D721Med (cell line): ENCODE data around the gene MRPS12.

Source experiments
- DNase-seq: peaks from one replicate; pipeline ENCODE4 v3.0.0; 2011; ENCODE audit warnings: low spot score; ENCODE audit not compliant: insufficient read length
- FAIRE-seq: peaks from 2 replicates; lab custom pipeline; 2011; peaks lifted over from hg19 to GRCh38; lab: Jason Lieb, UNC
- TF ChIP-seq, protein P1 (sequence below): IDR thresholded peaks from 2 replicates; pipeline ENCODE4 v1.5.1; 2012; ENCODE audit warnings: mild to moderate bottlenecking, control low read depth; ENCODE audit not compliant: insufficient read depth; ENCODE audit errors: missing control alignments

MRPS12 gene

DNA sequence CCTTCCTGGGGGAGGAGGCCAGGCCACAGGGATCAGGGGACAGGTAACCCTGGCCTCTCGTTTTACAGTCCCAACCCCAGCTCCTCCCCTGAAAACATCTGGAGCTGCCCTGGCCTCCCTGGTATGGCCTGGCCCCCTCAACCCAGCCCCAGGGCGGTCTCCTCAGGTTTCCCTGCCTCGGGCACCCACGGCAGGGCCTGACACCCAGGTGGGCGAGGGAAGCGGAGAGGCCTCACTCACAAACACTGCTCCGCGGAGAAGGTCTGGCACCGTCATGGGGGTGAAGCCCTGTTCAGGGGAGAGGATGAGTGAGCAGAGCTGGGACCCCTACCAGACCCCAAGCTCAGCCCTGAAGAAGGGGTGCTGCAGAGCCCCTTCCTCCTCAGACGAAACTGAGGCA, 12.2 kb upstream of the MRPS12 start:
- TF ChIP-seq, protein P1, sequence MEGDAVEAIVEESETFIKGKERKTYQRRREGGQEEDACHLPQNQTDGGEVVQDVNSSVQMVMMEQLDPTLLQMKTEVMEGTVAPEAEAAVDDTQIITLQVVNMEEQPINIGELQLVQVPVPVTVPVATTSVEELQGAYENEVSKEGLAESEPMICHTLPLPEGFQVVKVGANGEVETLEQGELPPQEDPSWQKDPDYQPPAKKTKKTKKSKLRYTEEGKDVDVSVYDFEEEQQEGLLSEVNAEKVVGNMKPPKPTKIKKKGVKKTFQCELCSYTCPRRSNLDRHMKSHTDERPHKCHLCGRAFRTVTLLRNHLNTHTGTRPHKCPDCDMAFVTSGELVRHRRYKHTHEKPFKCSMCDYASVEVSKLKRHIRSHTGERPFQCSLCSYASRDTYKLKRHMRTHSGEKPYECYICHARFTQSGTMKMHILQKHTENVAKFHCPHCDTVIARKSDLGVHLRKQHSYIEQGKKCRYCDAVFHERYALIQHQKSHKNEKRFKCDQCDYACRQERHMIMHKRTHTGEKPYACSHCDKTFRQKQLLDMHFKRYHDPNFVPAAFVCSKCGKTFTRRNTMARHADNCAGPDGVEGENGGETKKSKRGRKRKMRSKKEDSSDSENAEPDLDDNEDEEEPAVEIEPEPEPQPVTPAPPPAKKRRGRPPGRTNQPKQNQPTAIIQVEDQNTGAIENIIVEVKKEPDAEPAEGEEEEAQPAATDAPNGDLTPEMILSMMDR: no peak
- FAIRE-seq: no peak
- no peak for DNase-seq

DNA sequence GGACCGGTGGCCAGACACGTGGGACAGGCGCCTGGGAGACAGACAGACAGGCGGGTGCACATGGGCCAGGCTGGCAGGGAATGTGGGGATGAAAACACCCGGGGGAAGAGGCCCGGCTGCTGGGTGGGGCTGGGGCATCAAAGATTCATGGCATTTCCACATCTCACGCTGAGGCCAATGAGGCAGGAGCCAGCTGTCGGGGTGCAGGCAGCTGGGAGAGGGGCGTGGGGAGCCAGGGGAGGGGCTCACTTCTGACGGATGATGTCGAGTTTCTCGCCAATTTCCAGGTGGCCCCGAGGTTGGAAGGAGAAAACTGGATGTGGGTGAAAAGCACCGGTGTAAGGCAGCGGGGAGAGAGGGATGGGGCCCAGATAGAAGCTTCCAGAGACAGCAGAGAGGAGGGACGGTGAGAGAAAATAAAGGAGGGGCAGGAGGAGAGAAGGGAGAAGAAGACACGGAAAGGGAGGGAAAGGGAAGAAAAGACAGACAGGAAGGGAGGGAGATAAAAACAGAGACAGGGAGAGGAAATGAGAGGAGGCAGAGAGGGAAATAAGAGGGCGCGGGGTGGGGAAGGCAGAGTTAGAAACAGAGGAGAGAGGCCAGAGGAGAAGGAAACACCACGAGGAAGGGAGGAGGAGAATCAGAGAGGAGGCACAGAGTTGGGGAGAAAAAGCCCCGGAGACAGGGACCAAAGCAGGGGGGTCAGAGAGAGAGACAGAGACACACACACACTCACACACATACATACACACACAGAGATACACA, 10.7 kb upstream of the MRPS12 start:
- TF ChIP-seq, protein P1: no peak
- DNase-seq: peak; percentile 6
- no peak for FAIRE-seq

DNA sequence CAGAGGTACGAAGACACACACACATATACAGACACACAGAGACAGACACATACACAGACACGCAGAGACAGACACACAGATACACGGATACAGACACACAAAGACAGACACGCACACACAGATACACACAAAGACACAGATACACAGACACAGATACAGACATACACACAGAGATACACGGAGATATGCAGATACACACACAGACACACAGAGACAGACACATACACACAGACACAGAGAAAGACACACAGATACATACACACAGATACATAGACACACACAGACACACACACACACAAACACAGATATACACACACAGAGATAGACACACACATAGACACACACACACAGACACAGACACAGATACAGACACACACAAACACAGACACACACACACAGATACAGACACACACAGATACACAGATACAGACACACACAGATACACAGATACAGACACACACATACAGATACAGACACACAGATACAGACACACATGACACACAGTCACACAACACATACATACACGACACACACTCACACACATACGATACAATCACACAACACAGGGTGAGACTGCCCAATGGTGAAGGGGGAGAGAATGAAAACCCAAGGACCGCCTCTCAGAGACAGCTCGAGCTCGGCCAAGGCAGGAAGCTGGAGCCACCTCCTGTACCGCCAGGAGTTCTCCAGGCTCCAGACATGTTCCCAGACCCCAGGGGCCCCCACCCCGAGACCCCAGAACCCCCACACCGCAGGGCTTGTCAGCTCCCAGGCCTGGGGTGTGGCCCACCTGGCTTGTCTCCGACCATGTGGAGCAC, 9.9 kb upstream of the MRPS12 start:
- TF ChIP-seq, protein P1: no peak
- DNase-seq: no peak
- FAIRE-seq: no peak

DNA sequence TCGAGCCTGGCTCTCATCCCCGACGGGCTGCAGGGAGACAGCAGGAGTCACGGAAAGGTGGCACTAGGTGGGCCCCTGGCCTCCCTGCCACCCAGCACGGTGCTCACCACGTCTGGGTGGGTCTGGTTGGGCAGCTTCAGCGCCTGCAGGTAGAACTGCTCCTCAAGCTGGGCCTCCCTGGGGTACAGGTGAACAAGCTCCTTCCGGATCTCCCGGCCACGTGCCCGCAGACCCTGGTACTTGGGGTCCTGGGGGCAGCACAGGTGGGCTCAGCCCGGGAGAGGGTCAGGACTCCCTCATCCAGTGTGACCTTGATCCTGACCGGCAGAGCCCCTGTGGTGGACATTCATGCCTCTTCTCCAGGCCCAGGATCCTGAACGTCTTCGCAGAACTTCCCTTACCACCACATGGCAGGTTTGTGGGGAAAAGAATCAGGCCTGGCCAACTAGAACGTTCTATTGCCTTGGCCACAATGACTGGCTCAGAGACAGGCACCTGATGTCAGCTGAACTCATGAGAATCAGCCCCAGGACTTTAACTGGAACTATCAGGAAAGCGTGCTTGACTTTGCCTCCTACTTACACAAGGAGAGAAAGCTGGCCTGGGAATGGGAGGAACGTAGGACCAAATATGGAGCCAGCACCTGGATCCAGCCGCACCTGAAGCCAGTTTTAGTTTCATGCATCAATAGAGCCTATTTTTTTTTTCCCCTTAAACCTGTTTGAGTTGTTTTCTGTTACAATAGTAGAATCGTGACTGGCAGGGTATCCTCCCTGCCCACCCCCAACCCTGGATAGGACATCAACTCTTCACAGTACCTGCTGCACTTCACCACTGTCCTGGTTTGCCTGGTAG, 9.1 kb upstream of the MRPS12 start:
- FAIRE-seq (no peak), DNase-seq (peak; percentile 5)
- TF ChIP-seq, protein P1: no peak

DNA sequence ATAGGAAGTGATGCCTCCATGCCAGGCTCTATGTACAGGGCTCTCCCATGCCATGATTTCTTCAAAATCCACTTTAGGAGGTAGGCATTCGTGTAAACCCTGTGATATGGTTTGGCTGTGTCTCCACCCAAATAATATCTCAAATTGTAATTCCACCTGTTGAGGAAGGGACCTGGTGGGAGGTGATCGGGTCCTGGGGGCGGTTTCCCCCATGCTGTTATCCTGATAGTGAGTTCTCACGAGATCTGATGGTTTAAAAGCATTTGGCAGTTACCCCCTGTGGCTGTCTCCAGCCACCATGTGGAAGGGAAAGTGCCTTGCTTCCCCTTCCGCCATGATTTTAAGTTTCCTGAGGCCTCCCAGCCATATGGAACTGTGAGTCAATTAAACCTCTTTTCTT, 8.3 kb upstream of the MRPS12 start:
- DNase-seq: no peak
- no peak for FAIRE-seq
- TF ChIP-seq, protein P1: no peak

DNA sequence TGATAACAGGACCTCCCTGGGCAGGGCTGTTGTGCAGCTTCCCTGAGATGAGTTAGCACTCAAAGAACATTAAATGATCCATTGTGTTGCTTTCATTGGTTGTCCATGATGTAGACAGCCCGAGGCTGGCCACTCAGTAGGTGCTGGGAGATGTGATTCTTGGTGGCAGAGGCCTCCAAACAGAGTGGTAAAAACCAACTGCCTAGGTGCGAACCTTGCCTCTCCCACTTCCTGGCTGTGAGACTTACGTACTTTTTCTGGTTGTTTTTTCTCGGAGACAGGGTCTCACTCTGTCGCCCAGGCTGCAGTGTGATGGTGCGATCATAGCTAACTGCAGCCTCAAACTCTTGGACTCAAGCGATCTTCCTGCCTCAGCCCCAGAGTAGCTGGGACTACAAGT, 6.4 kb upstream of the MRPS12 start:
- FAIRE-seq (no peak), DNase-seq (no peak)
- TF ChIP-seq, protein P1: no peak
